Muscle of arm (tissue), 12 donors: Measurements from ENCODE around the gene ITGA1. TPM values are rescaled to one million over a fixed set of nuclear protein-coding genes. Genes with fewer than 3 reads are reported as not detected.
"Not testable (repeated sequence)": the region's sequence is repeated elsewhere in the genome, so short reads cannot be mapped to it uniquely, and the experiment has no call there.

Experiments used
- DNase-seq: peaks from one replicate; pipeline ENCODE4 v3.0.0-alpha.2; 2013
- polyA plus RNA-seq, 12 donors: library from polyadenylated mRNA; unstranded; fragments of 120-200 nt; gene quantifications; one replicate each; pipeline ENCODE4 v1.2.1, GENCODE V29; 2013; ENCODE audit not compliant: insufficient read length in 12 of 12

The ITGA1 gene
- polyA plus RNA-seq, 12 donors = 19.2 to 29.5 (median 27.2) TPM; not detected in 1

- DNase-seq = no peak
Measured at GRCh38 chr5:52827815-52828214, 40.1 kb downstream of the ITGA1 start.

- DNase-seq = no peak
Measured at GRCh38 chr5:52829664-52830063, 41.9 kb downstream of the ITGA1 start.

- DNase-seq = no peak
Measured at GRCh38 chr5:52830650-52831049, 42.9 kb downstream of the ITGA1 start.

GRCh38 chr5:52831786-52832511, 44.2 kb downstream of the ITGA1 start:
- no peak for DNase-seq

- no peak for DNase-seq
Measured at GRCh38 chr5:52834320-52834719, 46.6 kb downstream of the ITGA1 start.

- no peak for DNase-seq
Measured at GRCh38 chr5:52837068-52837467, 49.4 kb downstream of the ITGA1 start.

GRCh38 chr5:52837591-52838001, 49.9 kb downstream of the ITGA1 start:
- DNase-seq = no peak

GRCh38 chr5:52838326-52839015, 50.8 kb downstream of the ITGA1 start:
- no peak for DNase-seq

GRCh38 chr5:52839285-52839684, 51.6 kb downstream of the ITGA1 start:
- no peak for DNase-seq

GRCh38 chr5:52840277-52841050, 52.7 kb downstream of the ITGA1 start:
- DNase-seq = no peak

- DNase-seq = no peak
Measured at GRCh38 chr5:52841114-52841513, 53.4 kb downstream of the ITGA1 start.

- no peak for DNase-seq
Measured at GRCh38 chr5:52842111-52842510, 54.4 kb downstream of the ITGA1 start.

- no peak for DNase-seq
Measured at GRCh38 chr5:52844885-52845284, 57.2 kb downstream of the ITGA1 start.

- DNase-seq = no peak
Measured at GRCh38 chr5:52846182-52846842, 58.6 kb downstream of the ITGA1 start.

- DNase-seq = not testable (repeated sequence)
Measured at GRCh38 chr5:52848688-52849087, 61.0 kb downstream of the ITGA1 start.

- no peak for DNase-seq
Measured at GRCh38 chr5:52849544-52849943, 61.8 kb downstream of the ITGA1 start.

GRCh38 chr5:52853650-52854049, 65.9 kb downstream of the ITGA1 start:
- no peak for DNase-seq

GRCh38 chr5:52854301-52854700, 66.6 kb downstream of the ITGA1 start:
- DNase-seq = no peak

- DNase-seq = no peak
Measured at GRCh38 chr5:52854949-52855348, 67.2 kb downstream of the ITGA1 start.

- no peak for DNase-seq
Measured at GRCh38 chr5:52856564-52856963, 68.8 kb downstream of the ITGA1 start.

- DNase-seq = no peak
Measured at GRCh38 chr5:52859628-52860027, 71.9 kb downstream of the ITGA1 start.

GRCh38 chr5:52861368-52861767, 73.7 kb downstream of the ITGA1 start:
- DNase-seq = no peak
